Sigmoid colon (tissue), 4 donors: ENCODE measurements around the gene WWC1.

Experiments used
- EP300 ChIP-seq, 4 donors: sonication (generic); formaldehyde crosslinking; IDR thresholded peaks; one replicate each; pipeline ENCODE4 v1.6.1; 2017; ENCODE audit warnings: antibody characterized with exemption in 4 of 4
- POLR2A ChIP-seq, 2 donors: fragments of 450-650 bp; IDR thresholded peaks; one replicate each; pipeline ENCODE4 v1.6.1; 2016; ENCODE audit warnings: antibody characterized with exemption in 2 of 2, mild to moderate bottlenecking in 2 of 2, moderate library complexity in 2 of 2
- POLR2AphosphoS5 ChIP-seq, 4 donors: sonication (generic); formaldehyde crosslinking; IDR thresholded peaks; one replicate each; pipeline ENCODE4 v1.6.1; 2017; ENCODE audit warnings: antibody characterized with exemption in 4 of 4
- TF ChIP-seq, protein P1 (sequence below), 4 experiments: fragments of 450-650 bp in 3 of 4; fragments of 200-600 bp in 1 of 4; IDR thresholded peaks; one replicate each; pipeline ENCODE4 v1.5.1; 2016 to 2019; ENCODE audit warnings: antibody characterized with exemption in 4 of 4, mild to moderate bottlenecking in 3 of 4, moderate library complexity in 2 of 4

DNA sequence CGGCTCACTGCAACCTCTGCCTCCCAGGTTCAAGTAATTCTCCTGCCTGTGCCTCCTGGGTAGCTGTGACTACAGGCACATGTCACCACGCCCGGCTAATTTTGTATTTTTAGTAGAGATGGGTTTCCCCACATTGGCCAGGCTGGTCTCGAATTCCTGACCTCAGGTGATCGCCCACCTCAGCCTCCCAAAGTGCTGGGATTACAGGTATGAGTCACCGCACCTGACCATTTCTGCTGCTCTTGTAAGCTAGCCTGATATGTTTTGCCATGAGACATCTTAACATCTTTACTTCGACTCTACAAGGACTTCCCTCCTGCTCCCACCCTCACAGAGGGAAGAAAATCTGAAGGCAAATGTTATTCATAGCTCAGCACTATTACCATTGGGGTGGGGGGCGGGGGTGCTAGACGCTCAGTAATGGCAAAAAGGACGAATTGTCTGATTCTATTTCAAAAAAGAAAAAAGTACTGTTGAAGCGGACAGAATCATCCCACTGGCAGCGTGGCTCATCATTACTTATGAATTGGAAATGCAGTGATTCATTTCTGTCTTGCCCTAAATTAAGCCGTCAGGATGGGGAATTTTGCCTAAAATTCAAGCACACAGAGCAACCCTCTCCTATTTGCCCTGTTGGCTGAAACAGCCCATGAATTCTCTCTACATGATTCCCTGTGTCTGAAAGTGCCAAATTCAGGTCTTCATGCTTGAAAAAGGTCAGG is 46.4 kb upstream of the WWC1 start:
- TF ChIP-seq POLR2AphosphoS5 (IDR thresholded peaks at IDR 0.05) = no peak
- no peak for TF ChIP-seq POLR2A (IDR thresholded peaks at IDR 0.05)
- TF ChIP-seq, protein P1, sequence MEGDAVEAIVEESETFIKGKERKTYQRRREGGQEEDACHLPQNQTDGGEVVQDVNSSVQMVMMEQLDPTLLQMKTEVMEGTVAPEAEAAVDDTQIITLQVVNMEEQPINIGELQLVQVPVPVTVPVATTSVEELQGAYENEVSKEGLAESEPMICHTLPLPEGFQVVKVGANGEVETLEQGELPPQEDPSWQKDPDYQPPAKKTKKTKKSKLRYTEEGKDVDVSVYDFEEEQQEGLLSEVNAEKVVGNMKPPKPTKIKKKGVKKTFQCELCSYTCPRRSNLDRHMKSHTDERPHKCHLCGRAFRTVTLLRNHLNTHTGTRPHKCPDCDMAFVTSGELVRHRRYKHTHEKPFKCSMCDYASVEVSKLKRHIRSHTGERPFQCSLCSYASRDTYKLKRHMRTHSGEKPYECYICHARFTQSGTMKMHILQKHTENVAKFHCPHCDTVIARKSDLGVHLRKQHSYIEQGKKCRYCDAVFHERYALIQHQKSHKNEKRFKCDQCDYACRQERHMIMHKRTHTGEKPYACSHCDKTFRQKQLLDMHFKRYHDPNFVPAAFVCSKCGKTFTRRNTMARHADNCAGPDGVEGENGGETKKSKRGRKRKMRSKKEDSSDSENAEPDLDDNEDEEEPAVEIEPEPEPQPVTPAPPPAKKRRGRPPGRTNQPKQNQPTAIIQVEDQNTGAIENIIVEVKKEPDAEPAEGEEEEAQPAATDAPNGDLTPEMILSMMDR (IDR thresholded peaks at IDR 0.05) = no peak
- TF ChIP-seq EP300 (IDR thresholded peaks at IDR 0.05) = no peak
